Colonic mucosa (tissue), 4 donors: ENCODE results near the gene AP3B1. TPM values are rescaled to one million over a fixed set of nuclear protein-coding genes. Genes with fewer than 3 reads are reported as not detected.

Experiments
- DNase-seq: peaks from one replicate; pipeline ENCODE4 v3.0.0-alpha.2; 2020
- H3K27ac ChIP-seq: fragments of 200-600 bp; one replicate; pipeline ENCODE4 v1.8.0; 2021
- H3K27me3 ChIP-seq: fragments of 200-600 bp; one replicate; pipeline ENCODE4 v1.8.0; 2021
- H3K36me3 ChIP-seq: fragments of 200-600 bp; one replicate; pipeline ENCODE4 v1.8.0; 2021
- H3K4me1 ChIP-seq: fragments of 200-600 bp; one replicate; pipeline ENCODE4 v1.8.0; 2021; ENCODE audit warnings: mild to moderate bottlenecking
- H3K4me3 ChIP-seq: fragments of 200-600 bp; one replicate; pipeline ENCODE4 v1.8.0; 2021
- H3K9ac ChIP-seq, 2 donors: one replicate each; pipeline ENCODE4 v1.7.0; 2013; ENCODE audit warnings: control low read depth in 2 of 2, low read depth in 2 of 2, low read length in 2 of 2
- H3K9me3 ChIP-seq: fragments of 200-600 bp; one replicate; pipeline ENCODE4 v1.8.0; 2021
- intact Hi-C: fragments of 100-400 bp; cut with DNase I; formaldehyde crosslinking; loops from one replicate; pipeline ENCODE4 v1.14.1; 2022
- total RNA-seq, 2 donors: library from RNA; stranded (reverse); fragmentation: NEBNext Ultra II Directional in 1 of 2; extraction: Animal tissue kit (Norgen Biotek cat#: 25700) in 1 of 2; gene quantifications; one replicate each; pipeline ENCODE4 v1.2.1, GENCODE V29; 2021
- TF ChIP-seq, protein P1 (sequence below): fragments of 200-600 bp; IDR thresholded peaks from one replicate; pipeline ENCODE4 v1.8.0; 2022; ENCODE audit warnings: antibody characterized with exemption, mild to moderate bottlenecking
- donor health status: healthy.
- donor health status: DM: no; HTN: no; CAD: no.
- donor health status: DM: no; HTN: no; CAD: no.

The AP3B1 gene
- total RNA-seq, 2 donors from 2014 or later = 53.3 to 62.6 TPM

DNA sequence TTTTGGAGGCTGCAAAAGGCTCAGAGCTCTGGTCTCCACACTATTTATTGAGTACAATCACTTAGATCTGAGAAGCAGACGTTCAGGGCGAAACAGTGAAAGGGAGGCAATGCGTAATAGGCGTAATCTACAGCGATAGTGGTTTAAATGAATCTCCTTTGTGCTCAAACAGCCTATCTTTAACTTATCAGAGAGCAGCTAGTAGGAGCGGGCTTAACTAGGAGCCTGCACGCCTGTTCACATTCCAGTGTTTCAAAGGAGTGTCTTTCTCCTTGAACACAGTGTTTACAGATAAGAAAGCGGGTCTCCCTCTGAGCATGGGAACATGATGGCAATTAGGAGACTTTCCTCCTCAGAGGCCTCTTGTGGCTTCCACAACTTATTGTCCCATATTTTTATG lies 49.4 kb downstream of the AP3B1 start:
- no peaks in the 10 kb centered on the region for H3K9me3 ChIP-seq
- H3K9ac ChIP-seq = no peak overlapping the region
- TF ChIP-seq, protein P1, sequence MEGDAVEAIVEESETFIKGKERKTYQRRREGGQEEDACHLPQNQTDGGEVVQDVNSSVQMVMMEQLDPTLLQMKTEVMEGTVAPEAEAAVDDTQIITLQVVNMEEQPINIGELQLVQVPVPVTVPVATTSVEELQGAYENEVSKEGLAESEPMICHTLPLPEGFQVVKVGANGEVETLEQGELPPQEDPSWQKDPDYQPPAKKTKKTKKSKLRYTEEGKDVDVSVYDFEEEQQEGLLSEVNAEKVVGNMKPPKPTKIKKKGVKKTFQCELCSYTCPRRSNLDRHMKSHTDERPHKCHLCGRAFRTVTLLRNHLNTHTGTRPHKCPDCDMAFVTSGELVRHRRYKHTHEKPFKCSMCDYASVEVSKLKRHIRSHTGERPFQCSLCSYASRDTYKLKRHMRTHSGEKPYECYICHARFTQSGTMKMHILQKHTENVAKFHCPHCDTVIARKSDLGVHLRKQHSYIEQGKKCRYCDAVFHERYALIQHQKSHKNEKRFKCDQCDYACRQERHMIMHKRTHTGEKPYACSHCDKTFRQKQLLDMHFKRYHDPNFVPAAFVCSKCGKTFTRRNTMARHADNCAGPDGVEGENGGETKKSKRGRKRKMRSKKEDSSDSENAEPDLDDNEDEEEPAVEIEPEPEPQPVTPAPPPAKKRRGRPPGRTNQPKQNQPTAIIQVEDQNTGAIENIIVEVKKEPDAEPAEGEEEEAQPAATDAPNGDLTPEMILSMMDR = no peak
- H3K27ac ChIP-seq = no peak overlapping the region
- H3K27me3 ChIP-seq = no peaks in the 10 kb centered on the region
- no peak overlapping the region for H3K4me3 ChIP-seq
- H3K4me1 ChIP-seq = no peaks in the 10 kb centered on the region
- intact Hi-C loops = no loop called here
- DNase-seq = no peak
- no peaks in the 10 kb centered on the region for H3K36me3 ChIP-seq

DNA sequence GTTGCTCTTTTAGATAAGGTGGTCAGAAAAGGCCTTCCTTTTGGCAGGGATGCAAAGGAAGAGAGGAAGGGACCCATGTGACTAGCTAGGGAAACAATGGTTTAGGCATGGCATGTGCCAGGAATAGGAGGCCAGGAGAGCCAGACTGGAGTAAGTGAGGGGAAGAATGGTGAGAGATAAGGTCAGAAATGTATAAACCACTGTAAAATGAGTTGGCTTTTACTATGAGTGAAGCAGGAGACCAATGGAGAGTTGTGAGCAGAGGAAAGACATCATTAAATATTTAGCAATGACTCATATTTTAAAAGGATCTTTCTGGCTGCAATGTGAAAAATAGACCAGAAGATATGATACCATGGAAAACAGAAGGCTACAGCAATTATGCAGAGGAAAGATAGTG lies 50.9 kb downstream of the AP3B1 start:
- no peak for DNase-seq
- H3K27me3 ChIP-seq = no peaks in the 10 kb centered on the region
- H3K4me3 ChIP-seq = no peak overlapping the region
- no peak overlapping the region for H3K27ac ChIP-seq
- TF ChIP-seq, protein P1 = no peak
- no peaks in the 10 kb centered on the region for H3K36me3 ChIP-seq
- no peak overlapping the region for H3K9ac ChIP-seq
- no peaks in the 10 kb centered on the region for H3K9me3 ChIP-seq
- intact Hi-C loops = no loop called here
- H3K4me1 ChIP-seq = no peaks in the 10 kb centered on the region

DNA sequence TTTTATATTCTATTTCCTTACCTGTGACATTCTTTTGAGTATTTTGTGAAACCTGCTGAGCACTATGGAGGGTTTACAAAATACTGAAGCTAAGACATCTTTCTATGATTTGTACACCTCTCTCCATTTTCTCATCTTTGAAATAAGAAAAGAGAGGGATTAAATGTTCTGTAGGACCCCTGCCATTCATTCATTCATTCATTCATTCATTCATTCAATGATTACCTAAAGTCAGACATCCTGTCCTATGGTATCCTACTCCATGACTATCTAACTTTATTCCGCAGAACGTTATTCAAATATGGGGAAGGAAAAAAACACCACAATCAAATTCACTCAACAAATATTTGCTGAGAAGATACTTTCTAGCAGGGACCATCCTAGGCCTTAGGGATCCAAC lies 51.4 kb downstream of the AP3B1 start:
- intact Hi-C loops = no loop called here
- H3K4me3 ChIP-seq = no peak overlapping the region

GRCh38 chr5:78242001-78242400 lies 52.5 kb downstream of the AP3B1 start:
- intact Hi-C loops = no loop called here
- no peaks in the 10 kb centered on the region for H3K36me3 ChIP-seq
- no peak overlapping the region for H3K4me3 ChIP-seq
- no peaks in the 10 kb centered on the region for H3K9me3 ChIP-seq
- H3K9ac ChIP-seq = no peak overlapping the region
- H3K27ac ChIP-seq = no peak overlapping the region
- no peak for DNase-seq
- H3K4me1 ChIP-seq = no peaks in the 10 kb centered on the region
- H3K27me3 ChIP-seq = no peaks in the 10 kb centered on the region
- TF ChIP-seq, protein P1 = no peak

More for the DNA sequence above, 51.4 kb downstream of the AP3B1 start:
- no peak overlapping the region for H3K27ac ChIP-seq
- DNase-seq = no peak
- H3K36me3 ChIP-seq = no peaks in the 10 kb centered on the region
- TF ChIP-seq, protein P1 = no peak
- H3K27me3 ChIP-seq = no peaks in the 10 kb centered on the region
- H3K9ac ChIP-seq = no peak overlapping the region
- H3K9me3 ChIP-seq = no peaks in the 10 kb centered on the region
- H3K4me1 ChIP-seq = no peaks in the 10 kb centered on the region

DNA sequence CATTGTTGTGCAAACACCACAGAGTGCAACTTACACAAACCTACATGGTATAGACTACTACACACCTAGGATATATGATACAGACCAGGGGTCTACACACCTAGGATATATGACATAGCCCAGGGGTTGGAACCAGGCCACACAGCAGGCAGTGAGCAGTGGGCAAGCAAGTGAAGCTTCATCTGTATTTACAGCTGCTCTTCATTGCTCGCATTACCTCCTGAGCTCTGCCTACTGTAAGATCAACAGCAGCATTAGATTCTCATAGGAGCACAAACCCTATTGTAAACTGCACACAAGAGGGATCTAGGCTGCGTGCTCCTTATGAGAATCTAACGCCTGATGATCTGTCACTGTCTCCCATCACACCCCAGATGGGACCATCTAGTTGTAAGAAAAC lies 56.6 kb downstream of the AP3B1 start:
- Histone ChIP-seq H3K9ac (no peak overlapping the region), H3K27me3 (no peaks in the 10 kb centered on the region), H3K27ac (no peak overlapping the region), H3K36me3 (no peaks in the 10 kb centered on the region), H3K4me3 (no peak overlapping the region), H3K9me3 (no peaks in the 10 kb centered on the region), H3K4me1 (peaks cover 3% of the 10 kb centered on the region)
- DNase-seq = no peak
- TF ChIP-seq, protein P1 = no peak
- intact Hi-C loops = no loop called here

- TF ChIP-seq, protein P1 = no peak
- H3K27ac ChIP-seq = no peak overlapping the region
- no peaks in the 10 kb centered on the region for H3K27me3 ChIP-seq
- no peak for DNase-seq
- H3K36me3 ChIP-seq = no peaks in the 10 kb centered on the region
- H3K4me3 ChIP-seq = no peak overlapping the region
- H3K9ac ChIP-seq = no peak overlapping the region
- peaks cover 3% of the 10 kb centered on the region for H3K4me1 ChIP-seq
- H3K9me3 ChIP-seq = no peaks in the 10 kb centered on the region
- intact Hi-C loops = no loop called here
These were observed 58.5 kb downstream of the AP3B1 start for GRCh38 chr5:78236046-78236445.
